B cell (primary cell): ENCODE measurements around the gene THOP1. TPM values are rescaled to one million over a fixed set of nuclear protein-coding genes. Genes with fewer than 3 reads are reported as not detected.

ENCODE experiments used
- ATAC-seq: fragments of 200-7000 bp; cut with Tn5 transposase; one replicate; pipeline ENCODE4 v1.10.0; 2021; ENCODE audit warnings: low read depth, mild to moderate bottlenecking, moderate number of reproducible peaks, moderate library complexity
- CTCF ChIA-PET: fragments of 350-600 bp; sonication (Branson Sonifier 250); formaldehyde crosslinking; loops from one replicate; lab custom pipeline; 2021; ENCODE audit warnings: antibody characterized with exemption, inconsistent platforms; lab: Charles Lee
- POLR2A ChIA-PET: fragments of 350-600 bp; sonication (Branson Sonifier 250); formaldehyde crosslinking; loops from one replicate; lab custom pipeline; 2021; ENCODE audit warnings: antibody characterized with exemption; lab: Charles Lee
- DNase-seq: peaks from one replicate; pipeline ENCODE4 v3.0.0; 2013
- H2AFZ ChIP-seq: 2 replicates; pipeline ENCODE4 v1.6.1; 2012; ENCODE audit warnings: mild to moderate bottlenecking, low read depth, low read length; ENCODE audit not compliant: insufficient read depth, poor library complexity, severe bottlenecking
- H3K27ac ChIP-seq, 2 donors: 1 replicate in 1 of 2; 2 replicates in 1 of 2; pipeline ENCODE4 v1.5.1; 2012 to 2013; ENCODE audit warnings: low read length in 2 of 2, mild to moderate bottlenecking in 2 of 2, moderate library complexity in 1 of 2
- H3K27me3 ChIP-seq, 4 experiments: fragments of 200-600 bp in 1 of 4; sonication (generic) in 1 of 4; replicated peaks in 1 of 4; 1 replicate in 2 of 4; 2 replicates in 2 of 4; pipeline versions ENCODE4 v1.6.1 to v1.7.0; 2013 to 2016; ENCODE audit warnings: low read length in 3 of 4, mild to moderate bottlenecking in 2 of 4, mixed read lengths in 1 of 4, moderate library complexity in 1 of 4; ENCODE audit not compliant: insufficient read depth in 4 of 4, control insufficient read depth in 3 of 4; ENCODE audit errors: control extremely low read depth in 1 of 4
- H3K36me3 ChIP-seq, 2 experiments: replicated peaks in 1 of 2; 1 replicate in 1 of 2; 2 replicates in 1 of 2; pipeline versions ENCODE4 v1.6.1 to v1.7.1; 2013; ENCODE audit warnings: low read length in 1 of 2; ENCODE audit not compliant: insufficient read depth in 2 of 2, control insufficient read depth in 1 of 2; ENCODE audit errors: control extremely low read depth in 1 of 2, extremely low read depth in 1 of 2
- H3K4me1 ChIP-seq, 2 donors: fragments of 200-600 bp in 1 of 2; sonication (generic) in 1 of 2; 1 replicate in 1 of 2; 2 replicates in 1 of 2; pipeline versions ENCODE4 v1.5.1 to v1.6.1; 2013 to 2017; ENCODE audit warnings: low read length in 2 of 2; ENCODE audit not compliant: control insufficient read depth in 2 of 2, insufficient read depth in 2 of 2
- H3K4me2 ChIP-seq: replicated peaks from 2 replicates; pipeline ENCODE3; 2012; ENCODE audit warnings: mild to moderate bottlenecking, low read depth, low read length; ENCODE audit not compliant: poor library complexity, severe bottlenecking
- H3K4me3 ChIP-seq, 5 experiments: fragments of 200-600 bp in 1 of 5; sonication (generic) in 1 of 5; 1 replicate in 3 of 5; 2 replicates in 2 of 5; pipeline versions ENCODE4 v1.5.1 to v1.7.0; 2011 to 2016; ENCODE audit warnings: low read length in 4 of 5, mild to moderate bottlenecking in 4 of 5, low read depth in 2 of 5, control low read depth in 1 of 5, moderate library complexity in 1 of 5; ENCODE audit not compliant: insufficient read depth in 1 of 5; ENCODE audit errors: control extremely low read depth in 1 of 5, extremely low read depth in 1 of 5
- H3K79me2 ChIP-seq: fragments of 200-600 bp; sonication (generic); one replicate; pipeline ENCODE4 v1.6.0; 2016; ENCODE audit warnings: low read length; ENCODE audit not compliant: control insufficient read depth, insufficient read depth
- H3K9ac ChIP-seq: fragments of 200-600 bp; sonication (generic); 2 replicates; pipeline ENCODE4 v1.6.1; 2017; ENCODE audit warnings: mild to moderate bottlenecking, low read length, moderate library complexity
- H3K9me3 ChIP-seq, 3 donors: one replicate each; pipeline versions ENCODE4 v1.6.1 to v1.7.1; 2013; ENCODE audit warnings: low read length in 2 of 3; ENCODE audit not compliant: control insufficient read depth in 2 of 3, insufficient read depth in 1 of 3; ENCODE audit errors: control extremely low read depth in 1 of 3
- H4K20me1 ChIP-seq: 2 replicates; pipeline ENCODE4 v1.6.0; 2012; ENCODE audit warnings: mild to moderate bottlenecking, low read length; ENCODE audit not compliant: insufficient read depth, control insufficient read depth, poor library complexity, severe bottlenecking
- H3K27ac Mint-ChIP-seq: one replicate; pipeline ENCODE4 v1.8.0; 2021; ENCODE audit warnings: mixed read lengths
- H3K27me3 Mint-ChIP-seq: one replicate; pipeline ENCODE4 v1.8.0; 2021; ENCODE audit warnings: mixed read lengths
- H3K4me1 Mint-ChIP-seq: one replicate; pipeline ENCODE4 v1.8.0; 2021; ENCODE audit warnings: mixed read lengths
- H3K4me3 Mint-ChIP-seq: one replicate; pipeline ENCODE4 v1.8.0; 2021; ENCODE audit warnings: mixed read lengths
- H3K9me3 Mint-ChIP-seq: one replicate; pipeline ENCODE4 v1.8.0; 2022; ENCODE audit warnings: mixed read lengths; ENCODE audit not compliant: insufficient read depth
- EZH2 ChIP-seq: IDR thresholded peaks from 2 replicates; pipeline ENCODE4 v1.6.1; 2012; ENCODE audit warnings: borderline replicate concordance, low read depth, mild to moderate bottlenecking, moderate library complexity, low read length; ENCODE audit not compliant: insufficient read depth, poor library complexity, severe bottlenecking
- WGBS: methylation state at CpG from one replicate; pipeline ENCODE4 v1.1.5; 2013; ENCODE audit warnings: missing lambda C conversion rate; ENCODE audit not compliant: insufficient coverage; 5-methylcytosine and 5-hydroxymethylcytosine counted together
- intact Hi-C: fragments of 100-400 bp; cut with micrococcal nuclease; formaldehyde crosslinking; loops from one replicate; pipeline ENCODE4 v1.10.0; 2022
- polyA plus RNA-seq: library from polyadenylated mRNA; depleted of rRNA; stranded (reverse); fragments of >200 nt; gene quantifications from 2 replicates; pipeline ENCODE4 v1.2.3, GENCODE V29; 2012
- total RNA-seq, 2 donors: library from RNA; stranded (reverse); fragments of 120-200 nt in 1 of 2; gene quantifications; 1 replicate in 1 of 2; 2 replicates in 1 of 2; pipeline versions ENCODE4 v1.2.3 to v1.2.4, GENCODE V29; 2013 to 2022
- TF ChIP-seq, protein P1 (sequence below): fragments of 200-600 bp; IDR thresholded peaks from one replicate; pipeline ENCODE4 v1.8.0; 2022; ENCODE audit warnings: antibody characterized with exemption, mild to moderate bottlenecking

The THOP1 gene
- total and polyA plus RNA-seq, 2 donors (not counting 1 experiment from before 2014, with no cell fraction given), result 54.3 to 56.4 TPM

DNA sequence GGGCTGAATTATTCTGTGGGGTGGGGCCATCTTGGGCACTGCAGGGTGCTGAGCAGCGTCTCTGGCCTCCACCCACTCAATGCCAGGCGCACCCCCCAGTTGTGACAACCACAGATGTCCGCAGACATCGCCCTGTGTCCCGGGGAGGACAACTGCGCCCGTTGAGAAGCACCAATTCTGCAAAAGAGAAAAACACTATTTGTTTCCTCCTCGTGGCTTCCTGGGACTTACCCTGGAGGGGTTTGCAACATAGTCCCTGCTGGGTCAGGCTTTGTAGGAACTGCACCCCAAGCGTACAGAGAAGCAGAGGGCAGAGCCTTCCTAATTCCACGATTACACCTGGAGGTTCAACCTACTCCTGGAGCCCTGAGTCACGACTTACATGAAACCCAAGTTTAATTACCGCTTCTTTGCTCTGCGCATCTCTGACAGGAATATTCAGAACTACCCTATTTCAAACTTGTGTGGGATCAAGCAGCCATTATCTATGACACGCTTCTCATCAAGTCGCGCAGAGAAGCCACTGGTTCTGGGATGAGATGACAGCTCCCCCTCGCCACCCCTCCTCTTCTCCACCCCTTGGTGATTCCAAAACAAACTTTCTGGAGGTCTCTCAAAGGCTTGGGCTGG is 34.4 kb upstream of the THOP1 start:
- ChIA-PET POLR2A (no interaction called here), CTCF (interaction anchor here (0.6 to 3.1 kb wide), 9 partner anchors 24 to 117 kb away, joined by 3 to 156 read pairs (median 16); partner anchors contain the start of genes GNG7 and SGTA)
- Histone ChIP-seq H3K4me2 (no peak overlapping the region), H2AFZ (no peak overlapping the region), H3K27me3 (no peaks in the 10 kb centered on the region), H3K27ac (no peak overlapping the region), H3K9ac (no peak overlapping the region), H4K20me1 (no peaks in the 10 kb centered on the region), H3K4me1 (peaks cover 8 to 18% of the 10 kb centered on the region in 2 donors), H3K4me3 (no peak overlapping the region), H3K79me2 (peaks cover 12% of the 10 kb centered on the region), H3K9me3 (no peaks in the 10 kb centered on the region), H3K36me3 (peaks cover 0 to 6% of the 10 kb centered on the region in 2 experiments)
- no peaks in the 10 kb centered on the region for H3K9me3 Mint-ChIP-seq
- ATAC-seq (no peak), DNase-seq (no peak)
- no peaks in the 10 kb centered on the region for H3K27me3 Mint-ChIP-seq
- 66% methylated on average over 13 of the region's 17 CpGs for whole genome bisulfite sequencing
- H3K4me1 Mint-ChIP-seq, result peaks cover 10% of the 10 kb centered on the region
- no peak overlapping the region for H3K27ac Mint-ChIP-seq
- intact Hi-C loops, result no loop called here
- no peak overlapping the region for H3K4me3 Mint-ChIP-seq
- TF ChIP-seq, protein P1, sequence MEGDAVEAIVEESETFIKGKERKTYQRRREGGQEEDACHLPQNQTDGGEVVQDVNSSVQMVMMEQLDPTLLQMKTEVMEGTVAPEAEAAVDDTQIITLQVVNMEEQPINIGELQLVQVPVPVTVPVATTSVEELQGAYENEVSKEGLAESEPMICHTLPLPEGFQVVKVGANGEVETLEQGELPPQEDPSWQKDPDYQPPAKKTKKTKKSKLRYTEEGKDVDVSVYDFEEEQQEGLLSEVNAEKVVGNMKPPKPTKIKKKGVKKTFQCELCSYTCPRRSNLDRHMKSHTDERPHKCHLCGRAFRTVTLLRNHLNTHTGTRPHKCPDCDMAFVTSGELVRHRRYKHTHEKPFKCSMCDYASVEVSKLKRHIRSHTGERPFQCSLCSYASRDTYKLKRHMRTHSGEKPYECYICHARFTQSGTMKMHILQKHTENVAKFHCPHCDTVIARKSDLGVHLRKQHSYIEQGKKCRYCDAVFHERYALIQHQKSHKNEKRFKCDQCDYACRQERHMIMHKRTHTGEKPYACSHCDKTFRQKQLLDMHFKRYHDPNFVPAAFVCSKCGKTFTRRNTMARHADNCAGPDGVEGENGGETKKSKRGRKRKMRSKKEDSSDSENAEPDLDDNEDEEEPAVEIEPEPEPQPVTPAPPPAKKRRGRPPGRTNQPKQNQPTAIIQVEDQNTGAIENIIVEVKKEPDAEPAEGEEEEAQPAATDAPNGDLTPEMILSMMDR, result no peak
- no peak for TF ChIP-seq EZH2

DNA sequence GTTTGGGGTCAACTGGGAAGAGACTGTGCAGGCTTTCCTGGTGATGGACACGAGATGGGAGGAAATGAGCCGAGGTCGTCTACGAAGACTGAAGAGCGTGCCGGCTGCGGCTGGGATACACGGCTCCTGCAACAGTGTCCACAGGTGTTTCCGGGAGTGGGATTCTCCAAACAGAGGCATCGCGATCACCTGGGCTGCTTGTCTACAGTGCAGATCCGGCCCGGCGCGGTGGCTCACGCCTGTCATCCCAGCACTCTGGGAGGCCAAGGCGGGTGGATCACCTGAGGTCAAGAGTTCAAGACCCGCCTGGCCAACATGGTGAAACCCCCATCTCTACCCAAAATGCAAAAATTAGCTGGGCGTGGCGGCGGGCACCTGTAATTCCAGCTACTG is 33.9 kb upstream of the THOP1 start:
- Mint-ChIP-seq H3K27ac (no peak overlapping the region), H3K27me3 (no peaks in the 10 kb centered on the region), H3K4me3 (no peak overlapping the region), H3K9me3 (no peaks in the 10 kb centered on the region), H3K4me1 (peaks cover 10% of the 10 kb centered on the region)
- Histone ChIP-seq H2AFZ (no peak overlapping the region), H3K4me1 (peaks cover 8 to 18% of the 10 kb centered on the region in 2 donors), H3K4me2 (no peak overlapping the region), H3K79me2 (peaks cover 12% of the 10 kb centered on the region), H3K36me3 (peaks cover 0 to 7% of the 10 kb centered on the region in 2 experiments), H4K20me1 (no peaks in the 10 kb centered on the region), H3K9me3 (no peaks in the 10 kb centered on the region), H3K4me3 (no peak overlapping the region), H3K27me3 (no peaks in the 10 kb centered on the region), H3K9ac (no peak overlapping the region), H3K27ac (no peak overlapping the region)
- no peak for TF ChIP-seq EZH2
- TF ChIP-seq, protein P1, result no peak
- intact Hi-C loops, result no loop called here
- ATAC-seq, result no peak
- DNase-seq, result no peak
- ChIA-PET CTCF (interaction anchor here (3.1 to 4.8 kb wide), 2 partner anchors 103 kb away, joined by 39 to 156 read pairs; no protein-coding TSS in a partner anchor), POLR2A (interaction anchor here (0.7 kb wide), 1 partner anchor 90 kb away, joined by 15 read pairs; no protein-coding TSS in a partner anchor)
- 95% methylated on average over 20 of the region's 21 CpGs for WGBS
